ENCODE results near the gene ATXN7L2.

- TF ChIP-seq CTCF (IDR thresholded peaks at IDR 0.05; ENCODE audit: insufficient read depth, low read depth, low read length) (no peak), EZH2 (IDR thresholded peaks at IDR 0.05; ENCODE audit: insufficient read depth, low read length) (no peak)
These were observed 3.8 kb upstream of the ATXN7L2 start for GRCh38 chr1:109479901-109480300.
